Measurements from ENCODE around the gene C12orf76. TPM values are rescaled to one million over a fixed set of nuclear protein-coding genes. Genes with fewer than 3 reads are reported as not detected.
"Not testable (repeated sequence)": the region's sequence is repeated elsewhere in the genome, so short reads cannot be mapped to it uniquely, and the experiment has no call there.

The C12orf76 gene
- total RNA-seq, 1 experiment from 2014 or later, result 8.3 TPM

- DNase-seq (ENCODE audit: low spot score), result no peak
Measured at GRCh38 chr12:110023059-110023980, 25.0 kb downstream of the C12orf76 start.

DNA sequence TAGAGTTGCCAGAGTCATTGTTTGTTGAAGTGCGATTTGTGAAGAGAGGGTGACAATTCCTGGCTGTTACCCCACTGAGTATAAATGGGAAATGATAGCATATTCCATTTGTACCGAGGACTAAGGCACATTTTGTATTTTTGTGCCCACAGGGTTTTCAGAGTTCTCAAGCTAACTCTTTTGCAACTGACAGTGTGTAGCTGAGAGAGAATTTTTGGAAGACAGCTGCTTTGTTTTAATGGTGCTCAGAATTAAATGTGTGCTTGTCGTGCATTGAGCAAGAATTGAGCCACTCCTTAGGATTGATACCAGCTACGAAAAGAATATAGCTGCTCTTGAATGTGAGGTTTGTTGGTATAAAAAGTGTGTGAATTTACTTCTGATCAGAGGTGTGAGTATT lies 27.4 kb downstream of the C12orf76 start:
- DNase-seq (ENCODE audit: low spot score), result no peak

GRCh38 chr12:110015132-110015531 lies 33.2 kb downstream of the C12orf76 start:
- DNase-seq (ENCODE audit: low spot score), result no peak

- no peak for DNase-seq (ENCODE audit: low spot score)
Measured at GRCh38 chr12:110012659-110013058, 35.7 kb downstream of the C12orf76 start.

- DNase-seq (ENCODE audit: low spot score), result no peak
Measured at GRCh38 chr12:110012137-110012536, 36.2 kb downstream of the C12orf76 start.

GRCh38 chr12:110010853-110011723 lies 37.2 kb downstream of the C12orf76 start:
- no peak for DNase-seq (ENCODE audit: low spot score)

- DNase-seq (ENCODE audit: low spot score), result not testable (repeated sequence)
Measured at GRCh38 chr12:110008681-110009398, 39.5 kb downstream of the C12orf76 start.

DNA sequence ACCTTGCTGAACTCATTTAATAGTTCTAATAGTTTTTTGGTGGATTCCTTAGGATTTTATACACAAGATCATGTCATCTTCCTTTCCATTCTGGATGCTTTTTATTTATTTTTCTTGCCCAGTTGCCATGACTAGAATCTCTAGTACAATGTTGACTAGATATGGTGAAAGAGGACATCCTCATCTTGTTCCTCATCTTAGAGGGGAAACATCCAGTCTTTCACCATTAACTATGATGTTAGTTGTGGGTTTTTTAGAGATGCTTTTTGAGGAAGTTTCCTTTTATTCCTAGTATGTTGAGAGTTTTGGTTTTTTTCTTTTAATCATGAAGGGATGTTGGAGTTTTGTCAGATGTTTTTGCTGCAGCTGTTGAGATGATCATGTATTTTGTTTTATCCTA lies 40.4 kb downstream of the C12orf76 start:
- DNase-seq (ENCODE audit: low spot score), result no peak

- DNase-seq (ENCODE audit: low spot score), result no peak
Measured at GRCh38 chr12:110006115-110006514, 42.2 kb downstream of the C12orf76 start.

GRCh38 chr12:110005319-110005973 lies 42.9 kb downstream of the C12orf76 start:
- DNase-seq (ENCODE audit: low spot score), result no peak

DNA sequence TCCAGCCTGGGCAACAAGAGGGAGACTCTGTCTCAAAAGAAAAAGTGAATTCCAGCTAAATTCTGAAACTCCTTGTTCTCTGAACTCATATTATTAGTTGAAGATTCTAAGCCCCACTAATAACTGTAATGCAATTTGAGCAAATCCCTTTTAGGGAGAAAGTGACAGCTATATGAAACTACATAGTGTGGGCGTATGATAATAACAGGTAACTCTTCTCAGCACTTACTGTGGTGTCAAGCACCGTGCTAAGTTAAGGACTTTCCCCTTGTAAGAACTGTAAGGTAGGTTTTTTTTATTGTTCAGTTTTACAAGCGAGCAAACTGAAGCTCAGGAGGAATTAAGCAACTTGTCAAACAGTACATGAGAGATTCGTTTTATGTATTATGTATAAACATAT lies 43.7 kb downstream of the C12orf76 start:
- no peak for DNase-seq (ENCODE audit: low spot score)

GRCh38 chr12:110002676-110003515 lies 45.4 kb downstream of the C12orf76 start:
- no peak for DNase-seq (ENCODE audit: low spot score)

DNA sequence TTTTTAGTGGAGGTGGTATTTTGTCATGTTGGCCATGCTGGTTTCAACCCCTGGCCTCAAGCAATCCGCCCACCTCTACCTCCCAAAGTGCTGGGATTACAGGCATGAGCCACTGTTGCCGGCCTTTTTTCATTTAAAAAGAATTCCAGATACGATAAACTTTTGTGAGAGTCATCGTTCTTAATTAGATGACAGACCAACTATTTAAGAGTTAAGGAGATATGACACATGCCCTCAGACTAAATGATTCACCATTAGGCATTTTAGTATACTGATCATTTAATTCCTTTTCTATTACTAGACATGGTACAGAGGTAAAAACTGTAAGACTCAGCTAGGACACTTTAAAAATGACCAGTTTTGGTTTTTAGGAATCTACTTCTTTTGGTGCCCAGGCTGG lies 46.7 kb downstream of the C12orf76 start:
- DNase-seq (ENCODE audit: low spot score), result no peak

DNA sequence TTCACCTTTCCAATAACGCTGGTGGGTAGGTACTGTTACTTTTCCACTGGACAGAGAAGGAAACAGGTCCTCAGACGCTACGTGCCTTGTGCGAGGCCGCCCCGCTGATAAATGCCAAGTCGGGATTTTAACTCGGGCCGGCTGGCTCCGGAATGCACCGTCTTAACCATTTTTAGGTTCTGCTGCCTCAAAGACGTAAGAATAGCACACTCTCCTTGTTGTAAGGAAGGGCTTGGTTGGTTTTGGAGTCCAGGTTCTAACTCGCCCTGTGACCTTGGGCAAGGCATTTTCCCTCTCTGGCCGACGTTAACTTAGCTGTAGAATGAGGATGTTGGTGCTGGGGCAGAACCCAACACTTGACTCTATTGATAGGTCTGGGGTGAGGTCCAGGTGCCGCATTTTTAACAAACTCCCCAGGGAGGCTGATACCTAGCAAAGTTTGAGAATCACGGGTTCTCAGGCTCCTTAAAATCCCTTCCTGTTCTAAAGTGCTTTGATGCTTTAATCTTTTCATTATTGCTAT lies 48.3 kb downstream of the C12orf76 start:
- peak; percentile 27 for DNase-seq (ENCODE audit: low spot score)

DNA sequence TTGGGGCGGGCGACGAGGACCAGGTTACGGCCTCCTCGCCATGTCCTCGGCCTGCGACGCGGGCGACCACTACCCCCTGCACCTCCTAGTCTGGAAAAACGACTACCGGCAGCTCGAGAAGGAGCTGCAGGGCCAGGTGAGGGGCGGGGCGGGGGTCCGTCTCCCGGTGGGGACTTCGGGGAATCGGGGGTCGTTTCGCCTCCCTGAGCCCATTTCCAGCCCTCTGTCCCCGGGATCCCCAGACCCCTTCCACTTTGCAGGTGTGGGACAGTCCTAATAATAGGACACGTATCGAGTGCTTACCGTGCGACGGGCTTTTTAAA lies 48.7 kb downstream of the C12orf76 start:
- DNase-seq (ENCODE audit: low spot score), result no peak

GRCh38 chr12:109998904-109999648 lies 49.2 kb downstream of the C12orf76 start, which contains the start of gene ANKRD13A:
TSS of gene ANKRD13A (plus strand) at chr12:109999430. CDS start at chr12:109999689, 259 bp downstream.
- peak; percentile 93 for DNase-seq (ENCODE audit: low spot score)

DNA sequence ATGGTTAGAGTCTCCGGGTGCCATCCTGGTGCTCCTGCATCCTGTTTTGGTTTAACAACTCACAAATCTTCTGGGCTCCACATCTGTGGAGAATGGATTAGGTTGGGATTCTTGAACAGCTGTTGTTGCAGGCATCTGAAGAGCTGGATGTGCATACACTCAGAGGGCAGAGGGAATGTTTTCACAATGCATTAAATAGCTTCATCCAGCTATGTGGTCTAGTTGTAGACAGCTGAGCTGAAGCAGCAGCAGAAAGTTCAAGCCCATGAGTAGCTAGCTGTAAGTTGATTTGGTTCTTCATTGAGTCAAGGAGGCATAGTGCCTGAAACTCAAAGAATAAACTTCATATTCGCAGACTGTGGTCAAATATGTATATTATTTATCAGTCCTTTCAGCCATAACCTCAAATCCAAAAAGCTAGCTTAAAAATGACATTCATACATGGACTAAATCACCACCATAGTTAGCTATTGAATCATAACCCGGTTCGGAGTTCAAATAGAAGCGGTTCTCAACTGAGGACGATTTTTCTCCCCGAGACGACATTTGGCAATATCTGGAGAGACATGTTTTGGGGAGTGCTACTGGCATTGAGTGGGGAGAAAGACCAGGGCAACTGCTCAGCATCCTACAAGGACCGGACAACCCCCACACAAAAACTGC lies 50.0 kb downstream of the C12orf76 start:
- no peak for DNase-seq (ENCODE audit: low spot score)

- DNase-seq (ENCODE audit: low spot score), result no peak
Measured at GRCh38 chr12:109997393-109997792, 50.9 kb downstream of the C12orf76 start.

DNA sequence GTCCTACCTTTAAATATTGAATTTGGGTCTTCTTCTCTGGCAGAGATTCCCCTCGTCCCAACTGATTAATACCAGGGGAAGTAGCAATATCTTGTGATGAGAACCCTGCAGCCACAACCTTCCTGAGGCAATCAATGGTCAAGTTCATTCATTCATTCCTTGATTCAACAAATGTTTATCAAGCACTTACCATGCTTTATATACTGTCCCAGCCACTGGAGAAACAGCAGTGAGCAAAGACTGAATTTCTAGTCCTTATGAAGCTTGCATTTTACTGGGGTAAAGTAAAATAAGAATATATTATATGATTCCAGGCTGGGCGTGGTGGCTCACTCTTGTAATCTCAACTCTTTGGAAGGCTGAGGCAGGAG lies 51.9 kb downstream of the C12orf76 start:
- DNase-seq (ENCODE audit: low spot score), result no peak
